ENCODE results near the gene GJC1. TPM values are rescaled to one million over a fixed set of nuclear protein-coding genes. Genes with fewer than 3 reads are reported as not detected.
A peak's percentile ranks its signal among the peaks of the same experiment; 100 is the strongest.

The GJC1 gene
- polyA plus RNA-seq, result 1 to 10 TPM in 1 of 2 donors, under 1 TPM in 1; 0.83 to 1.2 TPM

- Histone ChIP-seq H3K4me1 (ENCODE audit: control insufficient read depth in 2 of 2, insufficient read depth in 2 of 2, low read length in 1 of 2) (peaks cover 0 to 3% of the 10 kb centered on the region in 2 donors), H3K9me3 (ENCODE audit: control insufficient read depth in 2 of 2, insufficient read depth in 1 of 2, low read depth in 1 of 2, low read length in 1 of 2) (no peaks in the 10 kb centered on the region), H3K36me3 (ENCODE audit: control insufficient read depth in 2 of 2, insufficient read depth in 2 of 2, low read length in 1 of 2) (no peaks in the 10 kb centered on the region), H3K27ac (ENCODE audit: low read depth in 2 of 2, low read length in 1 of 2) (peak within 1 kb of the TSS; percentile 80 to 84), H3K4me3 (ENCODE audit: low read depth in 1 of 2, low read length in 2 of 2) (peak within 1 kb of the TSS; percentile 51 to 57), H3K27me3 (ENCODE audit: control insufficient read depth in 1 of 2, insufficient read depth in 2 of 2, low read length in 2 of 2) (peaks cover 4 to 8% of the 10 kb centered on the region in 2 donors)
- 1% methylated on average over 59 to 123 of the region's 123 CpGs for WGBS, 2 donors
These were observed at the start of gene GJC1 for GRCh38 chr17:44829523-44830358. Gene GJC1 (minus strand): TSS chr17:44830287. CDS start chr17:44805817, 24,470 bp downstream.

- Histone ChIP-seq H3K36me3 (ENCODE audit: control insufficient read depth in 2 of 2, insufficient read depth in 2 of 2, low read length in 1 of 2) (peaks cover 20 to 31% of the 10 kb centered on the region in 2 donors), H3K4me3 (ENCODE audit: low read depth in 1 of 2, low read length in 2 of 2) (no peak overlapping the region), H3K27ac (ENCODE audit: low read depth in 2 of 2, low read length in 1 of 2) (no peak overlapping the region), H3K4me1 (ENCODE audit: control insufficient read depth in 2 of 2, insufficient read depth in 2 of 2, low read length in 1 of 2) (no peaks in the 10 kb centered on the region), H3K9me3 (ENCODE audit: control insufficient read depth in 2 of 2, insufficient read depth in 1 of 2, low read depth in 1 of 2, low read length in 1 of 2) (no peaks in the 10 kb centered on the region), H3K27me3 (ENCODE audit: control insufficient read depth in 1 of 2, insufficient read depth in 2 of 2, low read length in 2 of 2) (no peaks in the 10 kb centered on the region)
- WGBS, 2 donors, result 90 to 99% methylated on average over 6 of the region's 6 CpGs
These were observed 49.3 kb upstream of the GJC1 start for GRCh38 chr17:44879376-44879775.

- H3K27ac ChIP-seq (ENCODE audit: low read depth in 2 of 2, low read length in 1 of 2), result no peak overlapping the region
- H3K27me3 ChIP-seq (ENCODE audit: control insufficient read depth in 1 of 2, insufficient read depth in 2 of 2, low read length in 2 of 2), result no peaks in the 10 kb centered on the region
- H3K9me3 ChIP-seq (ENCODE audit: control insufficient read depth in 2 of 2, insufficient read depth in 1 of 2, low read depth in 1 of 2, low read length in 1 of 2), result no peaks in the 10 kb centered on the region
- no peak overlapping the region for H3K4me3 ChIP-seq (ENCODE audit: low read depth in 1 of 2, low read length in 2 of 2)
- no peaks in the 10 kb centered on the region for H3K4me1 ChIP-seq (ENCODE audit: control insufficient read depth in 2 of 2, insufficient read depth in 2 of 2, low read length in 1 of 2)
- WGBS, 2 donors, result 51 to 55% methylated on average over 6 of the region's 6 CpGs
- peaks cover 24 to 30% of the 10 kb centered on the region in 2 donors for H3K36me3 ChIP-seq (ENCODE audit: control insufficient read depth in 2 of 2, insufficient read depth in 2 of 2, low read length in 1 of 2)
These were observed 48.6 kb upstream of the GJC1 start for GRCh38 chr17:44878627-44879221.

GRCh38 chr17:44877121-44877520 is 47.0 kb upstream of the GJC1 start:
- Histone ChIP-seq H3K27ac (ENCODE audit: low read depth in 2 of 2, low read length in 1 of 2) (no peak overlapping the region), H3K4me3 (ENCODE audit: low read depth in 1 of 2, low read length in 2 of 2) (no peak overlapping the region), H3K9me3 (ENCODE audit: control insufficient read depth in 2 of 2, insufficient read depth in 1 of 2, low read depth in 1 of 2, low read length in 1 of 2) (no peaks in the 10 kb centered on the region), H3K36me3 (ENCODE audit: control insufficient read depth in 2 of 2, insufficient read depth in 2 of 2, low read length in 1 of 2) (peaks cover 21 to 27% of the 10 kb centered on the region in 2 donors), H3K4me1 (ENCODE audit: control insufficient read depth in 2 of 2, insufficient read depth in 2 of 2, low read length in 1 of 2) (no peaks in the 10 kb centered on the region), H3K27me3 (ENCODE audit: control insufficient read depth in 1 of 2, insufficient read depth in 2 of 2, low read length in 2 of 2) (no peaks in the 10 kb centered on the region)
- whole genome bisulfite sequencing, 2 donors, result 83 to 91% methylated on average over 5 of the region's 5 CpGs

GRCh38 chr17:44875761-44876160 is 45.7 kb upstream of the GJC1 start:
- Histone ChIP-seq H3K4me3 (ENCODE audit: low read depth in 1 of 2, low read length in 2 of 2) (no peak overlapping the region), H3K4me1 (ENCODE audit: control insufficient read depth in 2 of 2, insufficient read depth in 2 of 2, low read length in 1 of 2) (no peaks in the 10 kb centered on the region), H3K27ac (ENCODE audit: low read depth in 2 of 2, low read length in 1 of 2) (no peak overlapping the region), H3K9me3 (ENCODE audit: control insufficient read depth in 2 of 2, insufficient read depth in 1 of 2, low read depth in 1 of 2, low read length in 1 of 2) (no peaks in the 10 kb centered on the region), H3K36me3 (ENCODE audit: control insufficient read depth in 2 of 2, insufficient read depth in 2 of 2, low read length in 1 of 2) (peaks cover 23 to 28% of the 10 kb centered on the region in 2 donors), H3K27me3 (ENCODE audit: control insufficient read depth in 1 of 2, insufficient read depth in 2 of 2, low read length in 2 of 2) (no peaks in the 10 kb centered on the region)
- WGBS, 2 donors, result 94 to 96% methylated on average over 6 of the region's 6 CpGs

GRCh38 chr17:44872131-44872768 is 42.2 kb upstream of the GJC1 start:
- Histone ChIP-seq H3K27ac (ENCODE audit: low read depth in 2 of 2, low read length in 1 of 2) (no peak overlapping the region), H3K4me3 (ENCODE audit: low read depth in 1 of 2, low read length in 2 of 2) (no peak overlapping the region), H3K36me3 (ENCODE audit: control insufficient read depth in 2 of 2, insufficient read depth in 2 of 2, low read length in 1 of 2) (peaks cover 23 to 30% of the 10 kb centered on the region in 2 donors), H3K4me1 (ENCODE audit: control insufficient read depth in 2 of 2, insufficient read depth in 2 of 2, low read length in 1 of 2) (no peaks in the 10 kb centered on the region), H3K27me3 (ENCODE audit: control insufficient read depth in 1 of 2, insufficient read depth in 2 of 2, low read length in 2 of 2) (no peaks in the 10 kb centered on the region), H3K9me3 (ENCODE audit: control insufficient read depth in 2 of 2, insufficient read depth in 1 of 2, low read depth in 1 of 2, low read length in 1 of 2) (no peaks in the 10 kb centered on the region)
- 63 to 76% methylated on average over 9 of the region's 9 CpGs for WGBS, 2 donors

GRCh38 chr17:44871556-44871955 is 41.5 kb upstream of the GJC1 start:
- WGBS, 2 donors, result 96 to 97% methylated on average over 12 of the region's 12 CpGs
- Histone ChIP-seq H3K36me3 (ENCODE audit: control insufficient read depth in 2 of 2, insufficient read depth in 2 of 2, low read length in 1 of 2) (peaks cover 20 to 30% of the 10 kb centered on the region in 2 donors), H3K4me1 (ENCODE audit: control insufficient read depth in 2 of 2, insufficient read depth in 2 of 2, low read length in 1 of 2) (no peaks in the 10 kb centered on the region), H3K9me3 (ENCODE audit: control insufficient read depth in 2 of 2, insufficient read depth in 1 of 2, low read depth in 1 of 2, low read length in 1 of 2) (no peaks in the 10 kb centered on the region), H3K27me3 (ENCODE audit: control insufficient read depth in 1 of 2, insufficient read depth in 2 of 2, low read length in 2 of 2) (no peaks in the 10 kb centered on the region), H3K4me3 (ENCODE audit: low read depth in 1 of 2, low read length in 2 of 2) (no peak overlapping the region), H3K27ac (ENCODE audit: low read depth in 2 of 2, low read length in 1 of 2) (no peak overlapping the region)

GRCh38 chr17:44867841-44868240 is 37.8 kb upstream of the GJC1 start:
- peaks cover 6 to 36% of the 10 kb centered on the region in 2 donors for H3K36me3 ChIP-seq (ENCODE audit: control insufficient read depth in 2 of 2, insufficient read depth in 2 of 2, low read length in 1 of 2)
- H3K27ac ChIP-seq (ENCODE audit: low read depth in 2 of 2, low read length in 1 of 2), result no peak overlapping the region
- 86 to 89% methylated on average over 3 of the region's 3 CpGs for WGBS, 2 donors
- no peak overlapping the region for H3K4me3 ChIP-seq (ENCODE audit: low read depth in 1 of 2, low read length in 2 of 2)
- no peaks in the 10 kb centered on the region for H3K9me3 ChIP-seq (ENCODE audit: control insufficient read depth in 2 of 2, insufficient read depth in 1 of 2, low read depth in 1 of 2, low read length in 1 of 2)
- H3K4me1 ChIP-seq (ENCODE audit: control insufficient read depth in 2 of 2, insufficient read depth in 2 of 2, low read length in 1 of 2), result no peaks in the 10 kb centered on the region
- no peaks in the 10 kb centered on the region for H3K27me3 ChIP-seq (ENCODE audit: control insufficient read depth in 1 of 2, insufficient read depth in 2 of 2, low read length in 2 of 2)

GRCh38 chr17:44865931-44866330 is 35.8 kb upstream of the GJC1 start:
- Histone ChIP-seq H3K27ac (ENCODE audit: low read depth in 2 of 2, low read length in 1 of 2) (no peak overlapping the region), H3K9me3 (ENCODE audit: control insufficient read depth in 2 of 2, insufficient read depth in 1 of 2, low read depth in 1 of 2, low read length in 1 of 2) (no peaks in the 10 kb centered on the region), H3K36me3 (ENCODE audit: control insufficient read depth in 2 of 2, insufficient read depth in 2 of 2, low read length in 1 of 2) (peaks cover 3 to 33% of the 10 kb centered on the region in 2 donors)

More at GRCh38 chr17:44865931-44866330, 35.8 kb upstream of the GJC1 start:
- no peaks in the 10 kb centered on the region for H3K27me3 ChIP-seq (ENCODE audit: control insufficient read depth in 1 of 2, insufficient read depth in 2 of 2, low read length in 2 of 2)
- H3K4me3 ChIP-seq (ENCODE audit: low read depth in 1 of 2, low read length in 2 of 2), result no peak overlapping the region
- H3K4me1 ChIP-seq (ENCODE audit: control insufficient read depth in 2 of 2, insufficient read depth in 2 of 2, low read length in 1 of 2), result no peaks in the 10 kb centered on the region
- WGBS, 2 donors, result 80 to 86% methylated on average over 6 of the region's 6 CpGs
